Heart left ventricle (tissue), 13 donors: ENCODE results near the gene CDKL5.

ENCODE experiments used
- POLR2A ChIP-seq, 2 donors: fragments of 450-650 bp; IDR thresholded peaks; one replicate each; pipeline ENCODE4 v1.6.1; 2017; ENCODE audit warnings: antibody characterized with exemption in 2 of 2, mild to moderate bottlenecking in 2 of 2, moderate library complexity in 2 of 2
- TF ChIP-seq, protein P1 (sequence below), 12 donors: fragments of 200-600 bp; sonication (generic) in 4 of 12; IDR thresholded peaks; one replicate each; pipeline versions ENCODE4 v1.5.0 to v1.8.0; 2018 to 2022; ENCODE audit warnings: antibody characterized with exemption in 12 of 12, mild to moderate bottlenecking in 5 of 12
- donor health status: ischemic (EF 13 %, LVEDD 7.1; RV severe dilation, severe dysfunction).
- donor health status: DM: no; HTN: yes; CAD: no.
- donor health status: DM: no; HTN: no; CAD: no.
- donor health status: ischemic (EF 25% LVEDD 6.9; RV normal size, moderate dysfunction).
- donor health status: ischemic (EF 25% LVEDD 5.7; RV mildly dilated, moderate dysfunction).
- donor health status: ischemic (EF 35%, LVEDD 5.7; RV mildly dilated, moderate dysfunction).
- donor health status: nonischemic (EF 11% LVEDD 7.7; RV severe dilation, severe dysfunction).
- donor health status: DM: yes; HTN: yes; CAD: no.
- donor health status: PGD.
- donor health status: ischemic (EF 29% LVEDD 5.4; RV normal size, mild dysfunction).
- donor health status: nonischemic (EF 23%, LVEDD 6.1; RV moderate dilation, normal function).

DNA sequence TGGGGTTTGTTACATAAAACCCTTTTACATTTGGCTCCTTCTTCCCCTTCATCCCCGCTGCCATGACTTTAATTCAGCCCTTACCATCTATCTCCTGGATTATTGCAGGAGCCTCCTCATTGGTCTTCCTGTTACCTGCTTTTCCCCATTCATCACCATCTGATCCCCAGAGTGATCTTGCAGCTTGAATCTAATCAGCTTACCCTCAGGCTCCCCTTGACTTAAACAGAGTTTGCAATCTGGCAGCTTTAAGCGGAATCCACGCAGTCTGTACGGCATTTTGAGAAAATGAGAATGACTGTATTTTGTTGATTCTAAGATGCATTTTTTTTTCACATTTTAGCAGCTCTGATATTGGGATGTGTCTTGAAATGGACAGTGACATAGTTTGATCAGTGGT is 267.1 kb downstream of the CDKL5 start:
- TF ChIP-seq, protein P1, sequence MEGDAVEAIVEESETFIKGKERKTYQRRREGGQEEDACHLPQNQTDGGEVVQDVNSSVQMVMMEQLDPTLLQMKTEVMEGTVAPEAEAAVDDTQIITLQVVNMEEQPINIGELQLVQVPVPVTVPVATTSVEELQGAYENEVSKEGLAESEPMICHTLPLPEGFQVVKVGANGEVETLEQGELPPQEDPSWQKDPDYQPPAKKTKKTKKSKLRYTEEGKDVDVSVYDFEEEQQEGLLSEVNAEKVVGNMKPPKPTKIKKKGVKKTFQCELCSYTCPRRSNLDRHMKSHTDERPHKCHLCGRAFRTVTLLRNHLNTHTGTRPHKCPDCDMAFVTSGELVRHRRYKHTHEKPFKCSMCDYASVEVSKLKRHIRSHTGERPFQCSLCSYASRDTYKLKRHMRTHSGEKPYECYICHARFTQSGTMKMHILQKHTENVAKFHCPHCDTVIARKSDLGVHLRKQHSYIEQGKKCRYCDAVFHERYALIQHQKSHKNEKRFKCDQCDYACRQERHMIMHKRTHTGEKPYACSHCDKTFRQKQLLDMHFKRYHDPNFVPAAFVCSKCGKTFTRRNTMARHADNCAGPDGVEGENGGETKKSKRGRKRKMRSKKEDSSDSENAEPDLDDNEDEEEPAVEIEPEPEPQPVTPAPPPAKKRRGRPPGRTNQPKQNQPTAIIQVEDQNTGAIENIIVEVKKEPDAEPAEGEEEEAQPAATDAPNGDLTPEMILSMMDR (IDR thresholded peaks at IDR 0.05): no peak
- no peak for TF ChIP-seq POLR2A (IDR thresholded peaks at IDR 0.05)
